ENCODE results near the gene GPC3.
A peak's percentile ranks its signal among the peaks of the same experiment; 100 is the strongest.

The GPC3 gene

GRCh38 chrX:133645256-133645655, 340.1 kb downstream of the GPC3 start:
- TF ChIP-seq CTCF (conservative IDR thresholded peaks at IDR 0.05; ENCODE audit: control insufficient read depth, insufficient read depth, low read depth, low read length), result no peak
- DNase-seq (ENCODE audit: low read depth), result peak; percentile 60
- no peak overlapping the region for H3K4me3 ChIP-seq (ENCODE audit: control insufficient read depth, low read depth, low read length)

- H3K4me3 ChIP-seq (ENCODE audit: control insufficient read depth, low read depth, low read length), result no peak overlapping the region
- TF ChIP-seq CTCF (conservative IDR thresholded peaks at IDR 0.05; ENCODE audit: control insufficient read depth, insufficient read depth, low read depth, low read length), result no peak
- no peak for DNase-seq (ENCODE audit: low read depth)
These were observed 345.0 kb downstream of the GPC3 start for GRCh38 chrX:133640161-133641015.

GRCh38 chrX:133639726-133640125, 345.7 kb downstream of the GPC3 start:
- no peak for DNase-seq (ENCODE audit: low read depth)
- TF ChIP-seq CTCF (conservative IDR thresholded peaks at IDR 0.05; ENCODE audit: control insufficient read depth, insufficient read depth, low read depth, low read length), result no peak
- H3K4me3 ChIP-seq (ENCODE audit: control insufficient read depth, low read depth, low read length), result no peak overlapping the region

- peak; percentile 46 for DNase-seq (ENCODE audit: low read depth)
- H3K4me3 ChIP-seq (ENCODE audit: control insufficient read depth, low read depth, low read length), result no peak overlapping the region
- no peak for TF ChIP-seq CTCF (conservative IDR thresholded peaks at IDR 0.05; ENCODE audit: control insufficient read depth, insufficient read depth, low read depth, low read length)
These were observed 347.1 kb downstream of the GPC3 start for GRCh38 chrX:133638285-133638684.

- H3K4me3 ChIP-seq (ENCODE audit: control insufficient read depth, low read depth, low read length), result no peak overlapping the region
- DNase-seq (ENCODE audit: low read depth), result no peak
- no peak for TF ChIP-seq CTCF (conservative IDR thresholded peaks at IDR 0.05; ENCODE audit: control insufficient read depth, insufficient read depth, low read depth, low read length)
These were observed 347.6 kb downstream of the GPC3 start for GRCh38 chrX:133637765-133638164.

GRCh38 chrX:133636009-133636408, 349.4 kb downstream of the GPC3 start:
- DNase-seq (ENCODE audit: low read depth), result no peak
- no peak overlapping the region for H3K4me3 ChIP-seq (ENCODE audit: control insufficient read depth, low read depth, low read length)
- no peak for TF ChIP-seq CTCF (conservative IDR thresholded peaks at IDR 0.05; ENCODE audit: control insufficient read depth, insufficient read depth, low read depth, low read length)
